GM21447 (cell line): ENCODE data around the gene PDZD7.

Experiments used
- ATAC-seq: cut with Tn5 transposase; IDR thresholded peaks from one replicate; pipeline ENCODE4 v1.9.1; 2021; ENCODE audit not compliant: unreplicated experiment

PDZD7 gene

DNA sequence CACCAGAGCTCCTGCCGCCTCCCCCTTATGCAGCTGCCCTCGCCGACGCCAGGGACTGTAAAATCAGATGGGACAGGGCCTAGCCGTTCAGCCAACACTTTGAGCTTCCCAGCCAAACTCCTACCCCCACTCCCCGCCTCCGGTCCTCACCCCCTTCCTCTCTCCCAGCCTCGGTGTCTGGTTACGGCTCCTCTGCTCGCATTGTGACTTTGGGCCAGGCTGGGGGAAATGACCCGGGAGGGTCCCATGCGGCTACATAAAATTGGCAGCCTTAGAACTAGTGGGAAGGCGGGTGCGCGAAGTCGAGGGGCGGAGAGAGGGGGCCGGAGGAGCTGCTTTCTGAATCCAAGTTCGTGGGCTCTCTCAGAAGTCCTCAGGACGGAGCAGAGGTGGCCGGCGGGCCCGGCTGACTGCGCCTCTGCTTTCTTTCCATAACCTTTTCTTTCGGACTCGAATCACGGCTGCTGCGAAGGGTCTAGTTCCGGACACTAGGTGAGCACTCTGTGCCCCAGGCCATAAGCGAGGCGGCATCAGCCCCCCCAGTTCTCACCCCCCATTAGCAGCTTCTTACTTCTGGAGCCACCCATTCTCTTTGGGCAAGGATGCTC lies 30.8 kb upstream of the PDZD7 start, which contains the start of gene KAZALD1:
TSS of gene KAZALD1 (plus strand) at position 366 of the 608 bp plus-strand sequence. CDS start 604 bp downstream, outside the sequence.
- peak; percentile 3 for ATAC-seq

DNA sequence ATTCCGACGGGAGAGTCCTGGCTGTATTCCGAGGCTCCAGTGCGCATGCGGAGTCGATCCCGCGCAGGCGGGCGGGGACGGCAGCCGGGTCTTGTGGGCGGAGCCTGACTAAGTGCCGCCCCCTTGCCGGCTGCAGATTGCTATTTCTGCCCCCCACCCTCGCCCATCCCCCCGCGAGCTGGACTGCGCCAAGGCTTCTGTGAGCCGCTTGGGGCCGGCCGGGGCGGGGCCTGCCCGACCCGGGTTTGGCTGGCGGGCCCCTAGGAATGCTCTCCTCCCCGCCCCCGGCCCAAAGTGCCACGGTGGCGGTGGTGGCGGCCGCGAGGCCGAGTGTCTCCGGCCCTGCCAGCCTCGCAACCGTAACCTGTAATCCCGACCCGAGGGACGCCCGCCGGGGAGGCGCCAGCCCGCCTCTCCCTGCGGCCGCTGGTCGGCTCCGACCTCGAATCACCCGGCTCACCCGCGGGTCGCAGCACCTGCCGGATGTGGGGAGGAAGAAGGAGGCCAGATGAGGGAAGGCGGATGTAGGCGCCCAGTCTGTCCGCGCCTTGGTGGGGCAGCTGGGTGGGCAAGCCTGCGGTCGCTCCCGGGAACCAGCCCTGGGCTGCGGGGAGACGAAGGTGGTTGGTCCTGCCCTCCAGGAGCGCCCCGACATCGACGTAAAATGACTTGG lies 30.2 kb upstream of the PDZD7 start:
- ATAC-seq, result peak; percentile 56

DNA sequence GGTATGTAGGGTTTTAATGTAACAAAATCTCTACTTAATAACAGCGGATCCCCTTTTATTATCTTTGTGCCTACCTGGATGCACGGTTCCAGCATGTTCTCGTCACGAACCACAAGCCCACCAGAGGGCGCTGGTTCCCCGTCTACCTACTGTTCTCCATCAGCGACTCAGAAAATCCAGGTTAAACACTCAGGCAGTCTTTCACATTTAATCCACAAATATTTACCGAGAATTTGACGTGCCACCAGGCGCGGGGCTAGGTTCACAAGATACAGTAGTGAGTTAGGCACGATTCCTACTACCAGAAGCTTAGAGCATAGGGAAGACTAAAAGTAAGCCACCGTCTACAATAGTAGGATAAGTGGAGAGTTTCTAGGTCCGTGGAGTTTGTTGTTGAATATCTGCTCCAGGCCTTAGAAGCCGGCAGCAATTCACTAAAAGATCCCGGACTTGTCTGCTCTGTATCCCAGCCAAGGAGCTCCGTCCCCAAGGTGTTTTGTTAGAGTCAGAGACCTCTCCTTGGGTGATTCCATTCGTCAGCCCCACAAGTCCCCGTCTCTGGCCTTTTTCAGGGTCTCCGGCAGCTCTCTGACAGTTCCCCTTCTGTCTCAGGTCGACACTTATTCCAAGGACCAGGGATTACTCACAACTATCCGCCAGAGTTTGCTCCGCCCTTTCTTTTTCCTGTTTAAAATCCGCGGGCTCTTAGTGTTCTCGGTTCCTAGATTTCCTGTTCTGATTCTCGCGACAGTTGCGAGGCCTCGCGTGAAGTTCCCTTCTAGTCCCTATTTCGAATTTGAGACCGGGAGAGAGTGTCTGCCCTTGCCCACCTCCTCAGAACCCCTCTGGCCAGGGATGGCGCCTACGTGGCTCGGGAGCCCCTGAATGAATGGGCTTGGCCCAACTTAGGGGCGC lies 29.4 kb upstream of the PDZD7 start:
- peak; percentile 52 for ATAC-seq

DNA sequence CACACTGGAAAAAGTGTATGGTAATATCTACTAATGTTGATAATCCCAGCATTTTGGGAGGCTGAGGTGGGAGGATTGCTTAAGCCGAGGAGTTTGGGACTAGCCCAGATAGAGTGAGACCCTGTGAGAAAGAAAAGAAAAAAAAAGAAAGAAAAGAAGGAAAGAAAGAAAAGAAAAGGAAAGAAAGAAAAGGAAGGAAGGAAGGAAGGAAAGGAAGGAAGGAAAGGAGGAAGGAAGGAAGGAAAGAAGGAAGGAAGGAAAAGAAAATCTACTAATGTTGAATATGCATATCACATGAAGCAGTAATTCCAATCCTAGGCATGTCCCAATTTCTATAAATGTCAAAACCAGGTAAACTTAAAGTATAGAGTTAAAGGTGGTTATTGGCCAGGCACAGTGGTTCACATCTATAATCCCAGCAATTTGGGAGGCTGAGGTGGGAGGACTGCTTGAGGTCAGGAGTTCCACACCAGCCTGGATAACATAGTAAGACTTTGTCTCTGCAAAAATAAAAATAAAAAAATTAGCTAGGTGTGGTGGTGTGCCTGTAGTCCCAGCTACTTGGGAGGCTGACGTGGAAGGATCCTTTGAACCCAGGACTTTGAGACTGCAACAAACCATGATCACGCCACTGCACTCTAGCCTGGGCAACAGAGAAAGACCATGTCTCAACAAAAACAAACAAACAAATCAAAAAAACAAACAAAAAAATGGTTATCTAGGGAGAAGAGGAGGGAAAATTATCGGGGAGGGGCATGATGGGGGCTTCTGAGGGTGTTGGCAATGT lies 25.6 kb upstream of the PDZD7 start:
- ATAC-seq, result no peak

- no peak for ATAC-seq
Measured at GRCh38 chr10:101055411-101055810, 24.5 kb upstream of the PDZD7 start.

- ATAC-seq, result no peak
Measured at GRCh38 chr10:101054876-101055275, 23.9 kb upstream of the PDZD7 start.

DNA sequence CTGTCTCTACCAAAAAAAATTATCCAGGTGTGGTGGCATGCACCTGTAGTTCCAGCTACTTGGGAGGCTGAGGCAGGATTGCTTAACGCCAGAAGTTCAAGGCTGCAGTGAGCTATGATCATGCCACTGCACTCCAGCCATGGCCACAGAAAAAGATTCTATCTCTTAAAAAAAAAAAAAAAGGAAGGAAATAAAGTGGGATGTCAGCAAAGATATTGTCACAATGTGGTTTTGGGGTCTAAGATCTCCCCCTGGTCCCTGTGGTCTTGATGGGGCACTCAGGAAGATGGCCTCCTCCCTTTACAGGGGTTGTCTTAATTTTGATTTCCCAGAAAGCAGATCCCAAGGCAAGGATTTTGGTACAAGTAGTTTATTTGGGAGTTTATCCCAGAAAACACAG lies 23.4 kb upstream of the PDZD7 start:
- ATAC-seq, result no peak

- no peak for ATAC-seq
Measured at GRCh38 chr10:101053516-101053915, 22.6 kb upstream of the PDZD7 start.

- ATAC-seq, result no peak
Measured at GRCh38 chr10:101052285-101052684, 21.4 kb upstream of the PDZD7 start.

GRCh38 chr10:101050208-101051069 lies 19.5 kb upstream of the PDZD7 start:
- ATAC-seq, result peak; percentile 65

DNA sequence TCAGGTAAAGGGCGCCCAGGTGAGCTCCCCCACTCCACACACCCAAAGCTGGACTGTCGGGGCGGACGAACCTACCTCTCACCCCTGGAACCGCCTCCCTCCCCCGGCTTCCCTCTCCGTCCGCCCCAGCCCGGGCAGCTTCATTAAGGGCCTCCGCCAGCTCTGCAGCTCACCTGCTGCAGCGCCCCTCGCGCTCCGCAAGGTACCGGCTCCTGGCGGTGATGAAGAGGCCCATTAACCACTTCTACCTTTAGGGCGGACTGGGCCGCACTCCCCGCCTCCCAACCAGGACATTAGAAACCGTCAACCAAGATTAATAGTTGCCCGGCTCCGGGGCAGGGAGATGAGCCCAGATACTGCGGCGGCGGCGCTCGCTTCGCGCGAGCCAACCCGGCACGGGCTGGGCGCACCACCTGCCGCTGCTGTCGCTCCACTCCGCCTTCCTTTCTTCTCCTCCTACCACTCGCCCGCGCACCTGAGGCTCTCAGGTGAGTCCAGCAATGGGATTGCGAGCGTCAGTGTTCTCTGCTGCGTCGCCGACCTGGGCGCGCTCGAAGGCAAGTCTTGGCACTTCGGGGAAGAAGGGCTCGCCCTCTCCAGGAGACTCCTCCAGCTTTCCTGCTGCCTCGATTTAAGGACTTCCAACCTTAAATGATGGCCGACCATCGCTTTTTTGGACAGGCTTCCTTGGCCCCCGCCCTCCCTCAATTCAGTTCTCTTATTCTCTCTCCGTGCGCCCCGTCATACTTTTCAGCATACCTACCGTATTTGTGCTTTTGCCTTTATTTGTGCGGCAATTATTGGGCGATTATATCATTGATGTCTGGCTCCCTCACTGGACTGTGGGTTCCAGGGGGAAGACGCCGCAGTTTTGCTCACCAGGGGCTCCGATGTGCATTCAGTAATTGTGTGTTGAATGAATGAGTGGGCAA lies 17.3 kb upstream of the PDZD7 start:
- ATAC-seq, result no peak

- ATAC-seq, result no peak
Measured at GRCh38 chr10:101047268-101047667, 16.3 kb upstream of the PDZD7 start.

DNA sequence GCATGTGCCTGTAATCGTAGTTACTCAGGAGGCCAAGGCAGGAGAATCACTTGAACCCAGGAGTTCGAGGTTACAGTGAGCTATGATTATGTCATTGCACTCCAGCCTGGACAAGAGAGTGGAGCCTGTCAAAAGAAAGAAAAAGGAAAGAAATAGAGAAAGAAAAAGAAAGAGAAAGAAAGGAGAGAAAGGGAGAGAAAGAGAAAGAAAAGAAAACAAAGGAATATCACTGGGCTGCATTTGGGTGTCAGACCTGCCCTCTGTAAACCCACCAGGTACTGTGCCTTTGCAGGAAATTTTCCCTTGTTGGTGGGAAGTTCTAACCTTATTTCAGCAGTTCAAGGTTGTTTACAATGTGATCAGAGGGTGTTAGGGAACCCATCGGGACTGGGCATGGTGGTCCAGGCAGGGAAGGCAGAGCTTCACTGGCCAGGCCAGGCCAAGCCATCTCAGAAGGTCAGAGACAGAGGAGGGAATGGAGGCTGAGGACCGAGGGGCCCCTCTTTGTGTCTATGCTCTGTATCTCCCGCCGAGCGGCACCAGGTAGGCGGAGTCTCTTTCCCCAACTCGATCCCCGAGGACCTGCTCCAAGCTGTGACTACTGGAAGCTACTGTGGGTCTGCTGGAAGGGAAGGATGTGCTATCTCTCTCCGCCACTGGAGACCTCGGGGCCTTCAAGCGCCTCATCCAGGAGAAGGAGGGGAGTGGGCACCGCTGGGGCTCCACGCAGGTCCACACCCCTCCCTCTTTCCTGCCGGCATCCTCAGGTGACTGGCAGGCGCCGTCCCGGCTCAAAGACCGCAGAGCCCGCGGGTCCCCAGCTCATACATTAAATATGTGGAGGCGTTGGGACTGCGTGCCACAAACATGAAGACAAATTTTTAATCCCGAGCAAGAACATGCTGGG lies 15.7 kb upstream of the PDZD7 start:
- ATAC-seq, result no peak

- no peak for ATAC-seq
Measured at GRCh38 chr10:101044117-101044516, 13.2 kb upstream of the PDZD7 start.

DNA sequence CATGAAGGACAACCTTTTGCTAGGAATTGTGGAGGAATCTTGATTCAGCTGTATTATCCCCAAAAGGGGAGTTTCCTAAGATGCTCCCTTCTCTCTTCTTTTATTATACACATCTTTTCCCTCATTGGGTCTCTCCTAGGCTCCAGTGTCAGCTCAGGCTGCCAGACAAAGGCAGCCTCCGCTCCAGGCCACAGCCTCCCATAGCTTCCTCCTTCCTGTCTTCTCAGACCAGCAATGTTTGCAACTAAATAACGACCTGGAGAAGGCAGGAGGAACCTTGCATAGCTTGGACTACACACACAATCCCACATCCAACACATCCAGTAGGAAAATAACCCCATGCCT lies 12.4 kb upstream of the PDZD7 start:
- no peak for ATAC-seq

- ATAC-seq, result peak; percentile 91
Measured at GRCh38 chr10:101042667-101043362, 11.9 kb upstream of the PDZD7 start.

GRCh38 chr10:101042118-101042517 lies 11.2 kb upstream of the PDZD7 start:
- ATAC-seq, result no peak
